Liver (tissue), 9 donors: ENCODE measurements around the gene SPATS2L. TPM values are rescaled to one million over a fixed set of nuclear protein-coding genes. Genes with fewer than 3 reads are reported as not detected.
A peak's percentile ranks its signal among the peaks of the same experiment; 100 is the strongest.

ENCODE experiments used
- DNase-seq: peaks from one replicate; pipeline ENCODE4 v3.0.0-alpha.2; 2017; ENCODE audit warnings: low spot score
- H3K27ac ChIP-seq, 2 donors: one replicate each; pipeline ENCODE4 v1.7.0; 2013; ENCODE audit warnings: inconsistent platforms in 2 of 2, low read length in 2 of 2, control low read depth in 1 of 2, low read depth in 1 of 2, mild to moderate bottlenecking in 1 of 2
- H3K27me3 ChIP-seq, 4 donors: one replicate each; pipeline versions ENCODE4 v1.6.1 to v1.7.0; 2013; ENCODE audit warnings: low read length in 3 of 4, inconsistent platforms in 1 of 4, mild to moderate bottlenecking in 1 of 4, moderate library complexity in 1 of 4; ENCODE audit not compliant: control insufficient read depth in 4 of 4, insufficient read depth in 4 of 4
- H3K36me3 ChIP-seq, 4 donors: one replicate each; pipeline versions ENCODE4 v1.6.1 to v1.7.0; 2013; ENCODE audit warnings: low read length in 3 of 4, mild to moderate bottlenecking in 3 of 4, low read depth in 1 of 4, moderate library complexity in 1 of 4; ENCODE audit not compliant: control insufficient read depth in 4 of 4, insufficient read depth in 3 of 4
- H3K4me1 ChIP-seq, 4 donors: one replicate each; pipeline versions ENCODE4 v1.6.1 to v1.7.0; 2013; ENCODE audit warnings: low read length in 3 of 4, mild to moderate bottlenecking in 3 of 4, moderate library complexity in 1 of 4; ENCODE audit not compliant: control insufficient read depth in 4 of 4, insufficient read depth in 4 of 4
- H3K4me3 ChIP-seq, 3 donors: one replicate each; pipeline versions ENCODE4 v1.6.1 to v1.7.0; 2013; ENCODE audit warnings: low read length in 3 of 3, control low read depth in 1 of 3, low read depth in 1 of 3, mild to moderate bottlenecking in 1 of 3
- H3K9ac ChIP-seq, 2 donors: one replicate each; pipeline ENCODE4 v1.7.0; 2013; ENCODE audit warnings: low read length in 2 of 2, mild to moderate bottlenecking in 2 of 2, moderate library complexity in 2 of 2, control low read depth in 1 of 2, low read depth in 1 of 2
- H3K9me3 ChIP-seq, 4 donors: one replicate each; pipeline versions ENCODE4 v1.6.1 to v1.7.0; 2013; ENCODE audit warnings: low read length in 3 of 4; ENCODE audit not compliant: control insufficient read depth in 4 of 4
- CTCF ChIP-seq: fragments of 150-350 bp; IDR thresholded peaks from 2 replicates; pipeline ENCODE4 v1.5.1; 2017; ENCODE audit warnings: improper control_type of control experiment, low read depth, low read length; ENCODE audit not compliant: missing input control
- EGR1 ChIP-seq, 2 donors: IDR thresholded peaks; 2 replicates each; pipeline ENCODE4 v1.6.1; 2016 to 2018; ENCODE audit warnings: antibody characterized with exemption in 2 of 2, low read depth in 2 of 2
- FOXA1 ChIP-seq: IDR thresholded peaks from 2 replicates; pipeline ENCODE4 v1.6.1; 2016; ENCODE audit warnings: antibody characterized with exemption
- FOXA2 ChIP-seq: IDR thresholded peaks from 2 replicates; pipeline ENCODE4 v1.6.1; 2016; ENCODE audit warnings: antibody characterized with exemption
- GABPA ChIP-seq, 2 donors: IDR thresholded peaks in 1 of 2; conservative IDR thresholded peaks in 1 of 2; 2 replicates each; pipeline ENCODE4 v1.6.1; 2016; ENCODE audit warnings: antibody characterized with exemption in 2 of 2, mild to moderate bottlenecking in 1 of 2, moderate library complexity in 1 of 2
- HNF4A ChIP-seq, 2 donors: conservative IDR thresholded peaks; 2 replicates each; pipeline ENCODE4 v1.6.1; 2016; ENCODE audit warnings: antibody characterized with exemption in 2 of 2, mild to moderate bottlenecking in 2 of 2
- HNF4G ChIP-seq: IDR thresholded peaks from 2 replicates; pipeline ENCODE4 v1.6.1; 2016; ENCODE audit warnings: antibody characterized with exemption
- JUND ChIP-seq, 2 donors: IDR thresholded peaks; 2 replicates each; pipeline ENCODE4 v1.6.1; 2016; ENCODE audit warnings: antibody characterized with exemption in 2 of 2
- NR2F2 ChIP-seq: IDR thresholded peaks from 2 replicates; pipeline ENCODE4 v1.6.1; 2016; ENCODE audit warnings: antibody characterized with exemption
- RAD21 ChIP-seq, 2 donors: IDR thresholded peaks; 2 replicates each; pipeline ENCODE4 v1.6.1; 2016; ENCODE audit warnings: antibody characterized with exemption in 2 of 2, mild to moderate bottlenecking in 2 of 2
- REST ChIP-seq: IDR thresholded peaks from 2 replicates; pipeline ENCODE4 v1.6.1; 2016; ENCODE audit warnings: antibody characterized with exemption, mild to moderate bottlenecking
- RXRA ChIP-seq, 2 donors: IDR thresholded peaks; 2 replicates each; pipeline ENCODE4 v1.6.1; 2017 to 2018; ENCODE audit warnings: antibody characterized with exemption in 2 of 2, mild to moderate bottlenecking in 1 of 2
- SP1 ChIP-seq: IDR thresholded peaks from 2 replicates; pipeline ENCODE4 v1.6.1; 2018; ENCODE audit warnings: antibody characterized with exemption, mild to moderate bottlenecking
- TAF1 ChIP-seq: conservative IDR thresholded peaks from 2 replicates; pipeline ENCODE4 v1.6.1; 2016; ENCODE audit warnings: antibody characterized with exemption, mild to moderate bottlenecking
- YY1 ChIP-seq: IDR thresholded peaks from 2 replicates; pipeline ENCODE4 v1.6.1; 2016; ENCODE audit warnings: antibody characterized with exemption, mild to moderate bottlenecking
- ZBTB33 ChIP-seq: IDR thresholded peaks from 2 replicates; pipeline ENCODE4 v1.6.1; 2016; ENCODE audit warnings: antibody characterized with exemption
- WGBS: extraction: QIAGEN DNeasy Blood & Tissue Kit; methylation state at CpG from one replicate; pipeline ENCODE4 v1.1.7; 2013; 5-methylcytosine and 5-hydroxymethylcytosine counted together
- polyA plus RNA-seq, 2 donors: library from polyadenylated mRNA; stranded (reverse) in 1 of 2; unstranded in 1 of 2; fragments of 200-250 nt in 1 of 2; fragments of >200 nt in 1 of 2; fragmentation: Nextera tagmentation in 1 of 2; extraction: Ambion mirVana in 1 of 2; gene quantifications; one replicate each; pipeline versions ENCODE4 v1.2.1 to v1.2.3, GENCODE V29; 2013 to 2015
- total RNA-seq, 2 donors: library from RNA; depleted of rRNA; stranded (reverse); fragments of >200 nt; gene quantifications; one replicate each; pipeline ENCODE4 v1.2.3, GENCODE V29; 2014
- TF ChIP-seq, protein P1 (sequence below): IDR thresholded peaks from 2 replicates; pipeline ENCODE4 v1.6.1; 2016; ENCODE audit warnings: antibody characterized with exemption
- TF ChIP-seq, protein P2 (sequence below): IDR thresholded peaks from 2 replicates; pipeline ENCODE4 v1.6.1; 2016; ENCODE audit warnings: antibody characterized with exemption
- donor health status: healthy.
- donor health status: healthy.
- donor health status: healthy.
- donor health status: healthy.
- donor health status: healthy.

The SPATS2L gene
- total and polyA plus RNA-seq, 4 donors: 31.4 to 49.9 (median 42.4) TPM

DNA sequence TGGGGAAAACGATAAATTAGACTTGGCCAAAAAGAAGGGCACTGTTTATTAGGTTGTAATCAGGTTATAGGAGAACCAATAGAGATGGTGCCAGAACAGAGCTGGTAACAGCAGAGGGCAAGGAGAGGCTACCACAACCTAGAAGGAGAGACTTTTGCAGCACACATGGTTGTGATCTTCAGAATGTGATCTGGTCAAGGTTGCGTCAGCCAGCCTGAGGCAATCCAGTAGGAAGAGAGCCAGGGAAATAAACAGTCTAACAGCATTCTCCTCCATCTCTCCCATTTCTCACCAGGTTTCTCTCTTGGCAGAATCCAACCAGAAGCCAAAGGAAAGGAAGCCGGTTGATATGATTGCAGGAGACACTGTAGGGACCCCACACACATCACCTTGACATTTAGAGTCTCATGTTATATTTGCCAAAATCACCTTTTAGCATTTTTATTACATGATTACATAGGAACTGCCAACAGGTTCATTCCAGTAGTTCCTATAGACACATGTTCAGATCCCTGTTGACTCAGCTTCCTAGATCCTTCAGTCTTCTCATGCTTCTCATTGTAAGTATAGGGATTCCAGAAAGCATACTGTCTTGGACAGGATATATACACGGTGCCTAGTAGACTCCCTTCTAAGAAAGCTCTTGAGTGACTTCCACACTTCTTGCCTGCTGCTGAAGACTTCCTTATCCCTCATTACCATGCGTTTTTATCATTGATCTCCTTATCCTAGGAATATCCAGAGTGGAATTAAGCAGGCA is 17.6 kb upstream of the SPATS2L start:
- Histone ChIP-seq H3K36me3 (no peaks in the 10 kb centered on the region), H3K9me3 (no peaks in the 10 kb centered on the region), H3K4me1 (peaks cover 0 to 10% (median 8%) of the 10 kb centered on the region in 4 donors), H3K9ac (no peak overlapping the region), H3K27me3 (no peaks in the 10 kb centered on the region), H3K4me3 (no peak overlapping the region), H3K27ac (peak overlapping the region; percentile 17 to 42)
- 52% methylated on average over 5 of the region's 5 CpGs for WGBS
- no peak for DNase-seq
- TF ChIP-seq CTCF (no peak), ZBTB33 (peak; percentile 25), RXRA (IDR thresholded peaks at IDR 0.05) (peak; percentile 43 to 67), EGR1 (IDR thresholded peaks at IDR 0.05; ENCODE audit: low read depth in 2 of 2) (no peak), JUND (IDR thresholded peaks at IDR 0.05) (peak; percentile 54 to 63), SP1 (no peak), NR2F2 (no peak), GABPA (IDR thresholded peaks at IDR 0.05 in 1 of 2, conservative IDR thresholded peaks at IDR 0.05 in 1 of 2) (no peak), YY1 (peak; percentile 49), HNF4A (conservative IDR thresholded peaks at IDR 0.05) (peak; percentile 64 to 72), TAF1 (no peak), FOXA1 (no peak), REST (no peak), RAD21 (IDR thresholded peaks at IDR 0.05) (peak; percentile 42 to 65), FOXA2 (no peak), HNF4G (no peak)
- TF ChIP-seq, protein P1, sequence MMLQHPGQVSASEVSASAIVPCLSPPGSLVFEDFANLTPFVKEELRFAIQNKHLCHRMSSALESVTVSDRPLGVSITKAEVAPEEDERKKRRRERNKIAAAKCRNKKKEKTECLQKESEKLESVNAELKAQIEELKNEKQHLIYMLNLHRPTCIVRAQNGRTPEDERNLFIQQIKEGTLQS: peak; percentile 97
- TF ChIP-seq, protein P2, sequence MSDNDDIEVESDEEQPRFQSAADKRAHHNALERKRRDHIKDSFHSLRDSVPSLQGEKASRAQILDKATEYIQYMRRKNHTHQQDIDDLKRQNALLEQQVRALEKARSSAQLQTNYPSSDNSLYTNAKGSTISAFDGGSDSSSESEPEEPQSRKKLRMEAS: peak; percentile 74
